Stimulated activated memory B cell treated with anti-CD40 and anti-IgM and Interleukin-4, amounts not matched to agents 10 μg/mL and 1 μg/mL and 100 μg/mL, for 72 hours (primary cell): ENCODE data around the gene TBX20.

Experiments used
- ATAC-seq: fragments of 150-1000 bp; cut with Tn5 transposase; 2 replicates; pipeline ENCODE4 v1.10.0; 2021
- H3K27ac Mint-ChIP-seq: one replicate; pipeline ENCODE4 v1.8.0; 2022; ENCODE audit warnings: mild to moderate bottlenecking, mixed read lengths
- H3K27me3 Mint-ChIP-seq: one replicate; pipeline ENCODE4 v1.8.0; 2022; ENCODE audit warnings: mixed read lengths
- H3K36me3 Mint-ChIP-seq: one replicate; pipeline ENCODE4 v1.8.0; 2022; ENCODE audit warnings: mixed read lengths
- H3K4me1 Mint-ChIP-seq: one replicate; pipeline ENCODE4 v1.8.0; 2022; ENCODE audit warnings: mixed read lengths
- H3K4me3 Mint-ChIP-seq: one replicate; pipeline ENCODE4 v1.8.0; 2022; ENCODE audit warnings: mild to moderate bottlenecking, moderate library complexity, mixed read lengths
- H3K9me3 Mint-ChIP-seq: one replicate; pipeline ENCODE4 v1.8.0; 2022; ENCODE audit warnings: mixed read lengths

The TBX20 gene

DNA sequence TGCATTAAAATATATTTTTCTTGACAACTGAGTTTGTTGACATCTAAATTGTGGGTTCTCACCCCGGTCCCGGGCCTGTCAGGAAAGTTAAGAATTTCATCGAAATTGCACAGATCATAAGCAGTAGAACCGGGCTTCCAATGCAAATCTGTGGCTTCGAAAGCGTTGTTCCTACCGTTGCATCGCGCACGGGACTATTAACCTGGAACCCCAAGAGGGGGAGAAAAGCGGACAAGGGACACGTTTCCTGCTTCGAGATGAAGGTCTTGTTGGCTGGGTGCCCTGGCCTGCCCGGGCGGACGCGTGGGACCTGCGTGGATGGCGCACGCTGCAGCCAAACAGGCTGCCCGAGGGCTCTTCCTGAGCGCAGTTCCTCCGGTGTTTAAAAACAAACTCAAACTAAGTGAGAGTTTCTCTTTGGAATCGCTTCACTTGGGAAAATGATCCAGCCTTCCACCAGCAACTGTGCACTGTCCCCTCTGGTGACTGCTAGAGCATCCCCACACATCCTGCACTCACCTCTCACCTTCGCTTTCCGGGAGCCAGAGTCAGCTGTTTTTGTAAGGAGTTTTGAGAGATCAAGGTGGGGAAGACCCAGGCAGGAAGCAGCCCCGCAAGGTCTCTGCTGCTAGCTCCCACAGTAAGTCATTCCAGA, 5.1 kb upstream of the TBX20 start:
- no peak for ATAC-seq
- Mint-ChIP-seq H3K4me3 (no peak overlapping the region), H3K9me3 (no peaks in the 10 kb centered on the region), H3K27ac (no peak overlapping the region), H3K4me1 (no peaks in the 10 kb centered on the region), H3K36me3 (no peaks in the 10 kb centered on the region), H3K27me3 (peaks cover 72% of the 10 kb centered on the region)

DNA sequence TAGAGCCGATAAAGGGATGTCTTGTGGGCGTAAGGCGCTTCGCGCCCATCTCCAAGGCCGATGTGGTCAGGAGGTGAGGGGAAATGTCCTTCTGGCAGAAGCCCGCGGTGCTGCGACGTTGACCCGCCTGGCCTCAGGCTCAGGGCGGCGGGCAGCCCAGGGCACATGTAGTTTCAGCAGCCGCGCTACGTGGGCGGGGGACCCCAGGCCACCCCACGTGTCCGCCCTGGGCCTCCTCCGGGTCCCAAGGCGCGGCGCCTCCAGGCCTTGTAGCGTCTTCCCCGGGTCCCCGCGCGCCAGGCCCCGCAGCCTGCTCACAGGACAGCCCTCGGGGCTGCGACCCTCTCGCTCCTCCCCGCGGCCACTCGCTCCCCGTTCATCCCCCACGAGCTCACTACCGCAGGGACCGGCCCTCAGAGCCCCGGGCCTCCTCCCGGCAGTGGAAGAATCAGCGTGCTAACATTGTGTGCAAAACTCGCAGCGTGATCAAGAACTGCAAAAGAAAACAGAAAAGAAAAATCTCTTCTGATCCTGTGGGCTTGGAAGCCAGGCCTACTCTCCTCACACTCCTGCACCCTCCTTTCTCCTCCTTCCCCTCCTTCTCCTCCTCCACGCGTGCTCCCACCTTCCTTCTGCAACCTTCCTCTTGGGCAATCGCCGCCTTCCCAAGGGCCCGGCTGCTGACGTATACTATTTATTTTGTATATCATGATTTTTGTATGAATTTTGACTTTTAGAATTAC, 4.4 kb upstream of the TBX20 start:
- H3K9me3 Mint-ChIP-seq, result no peaks in the 10 kb centered on the region
- no peak overlapping the region for H3K27ac Mint-ChIP-seq
- no peaks in the 10 kb centered on the region for H3K36me3 Mint-ChIP-seq
- ATAC-seq, result no peak
- H3K4me3 Mint-ChIP-seq, result no peak overlapping the region
- H3K4me1 Mint-ChIP-seq, result peaks cover 4% of the 10 kb centered on the region
- peaks cover 70% of the 10 kb centered on the region for H3K27me3 Mint-ChIP-seq

DNA sequence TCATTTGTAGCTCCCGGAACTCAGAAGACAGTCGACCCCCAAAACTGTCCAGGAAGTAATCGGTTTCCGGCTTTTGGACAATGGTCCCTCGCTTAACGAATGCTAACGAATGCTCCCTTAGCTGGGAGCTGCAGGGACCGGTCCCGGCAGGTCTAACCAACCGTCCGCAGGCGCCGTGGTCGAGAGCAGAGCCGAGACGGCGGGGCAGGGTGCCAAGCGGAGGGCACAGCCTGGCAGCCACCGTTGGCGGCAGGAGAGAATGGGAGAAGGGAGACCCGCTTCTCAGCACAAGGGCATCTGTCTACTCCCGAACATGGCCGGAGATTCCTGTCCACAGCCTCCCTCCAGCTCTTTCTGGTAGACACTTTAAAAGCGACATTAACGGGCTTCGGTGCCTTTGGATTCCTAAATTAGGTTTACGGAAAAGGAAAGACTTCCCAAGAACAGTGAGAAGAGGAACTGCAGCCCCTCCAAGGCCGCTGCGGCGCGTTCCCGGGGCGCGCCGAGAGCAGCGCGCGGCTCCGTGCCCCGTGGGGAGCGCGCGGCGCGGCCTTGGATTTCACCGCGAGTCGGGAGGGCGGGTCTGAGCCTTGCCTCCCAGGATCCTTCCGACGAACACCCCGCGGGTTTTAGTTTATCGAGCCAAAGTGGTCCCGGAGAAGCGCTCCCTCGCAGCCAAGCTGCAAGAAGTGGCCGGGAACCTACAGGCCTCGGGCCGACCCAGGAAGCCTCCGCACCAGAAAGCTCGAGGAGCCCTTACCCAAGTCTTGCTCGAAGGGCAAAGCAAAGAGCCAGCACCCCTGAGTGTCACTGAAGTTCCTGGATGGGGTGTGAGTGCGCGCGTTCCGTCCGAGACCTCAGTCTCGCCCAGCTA, 3.6 kb upstream of the TBX20 start:
- Mint-ChIP-seq H3K9me3 (no peaks in the 10 kb centered on the region), H3K27me3 (peaks cover 78% of the 10 kb centered on the region), H3K36me3 (no peaks in the 10 kb centered on the region), H3K4me1 (peaks cover 5% of the 10 kb centered on the region), H3K27ac (no peak overlapping the region), H3K4me3 (no peak overlapping the region)
- no peak for ATAC-seq

DNA sequence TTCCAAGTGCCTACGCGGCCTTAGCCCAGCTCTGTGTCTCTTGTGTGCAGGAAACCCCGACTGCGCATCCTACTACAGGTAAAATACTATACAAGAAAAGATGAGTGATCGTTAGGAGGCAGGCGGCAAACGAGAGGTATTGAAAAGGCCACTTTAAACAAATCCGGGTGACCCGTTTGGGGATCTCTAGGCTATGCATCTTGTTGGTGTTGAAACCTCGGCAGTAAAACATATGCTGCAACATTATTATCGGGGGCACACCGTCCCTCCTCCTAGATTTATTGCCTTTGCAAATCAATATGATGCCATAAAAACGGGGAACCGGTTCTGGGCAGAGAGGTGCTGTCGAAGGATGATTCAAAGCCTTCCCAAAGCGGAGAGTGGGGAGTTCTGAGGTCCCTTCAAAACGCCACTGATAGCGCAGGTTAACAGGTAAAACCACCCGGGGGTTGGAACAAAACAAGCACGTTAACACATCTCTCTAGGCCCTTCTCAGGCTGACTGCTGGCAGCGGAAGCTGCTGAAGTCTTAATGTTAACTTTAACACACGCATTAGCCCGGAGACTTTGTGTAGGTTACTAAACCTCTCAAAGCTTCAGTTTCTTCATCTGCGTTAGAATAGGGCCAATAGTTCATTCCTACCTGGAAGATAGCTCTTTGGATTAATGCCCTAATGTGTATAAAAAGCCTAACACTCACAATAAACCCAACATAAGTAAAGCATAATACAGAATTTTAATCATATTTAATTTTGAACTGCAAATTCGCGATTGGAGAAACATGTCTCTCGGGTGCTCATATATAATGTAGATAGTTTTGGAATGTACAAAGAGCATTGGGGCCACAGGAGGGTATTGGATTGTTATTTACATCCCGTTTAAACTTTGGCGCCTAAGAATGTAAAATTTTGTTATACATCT, 2.6 kb upstream of the TBX20 start:
- Mint-ChIP-seq H3K9me3 (no peaks in the 10 kb centered on the region), H3K36me3 (no peaks in the 10 kb centered on the region), H3K4me1 (peaks cover 5% of the 10 kb centered on the region), H3K4me3 (no peak overlapping the region), H3K27ac (no peak overlapping the region), H3K27me3 (peaks cover 86% of the 10 kb centered on the region)
- ATAC-seq, result no peak

DNA sequence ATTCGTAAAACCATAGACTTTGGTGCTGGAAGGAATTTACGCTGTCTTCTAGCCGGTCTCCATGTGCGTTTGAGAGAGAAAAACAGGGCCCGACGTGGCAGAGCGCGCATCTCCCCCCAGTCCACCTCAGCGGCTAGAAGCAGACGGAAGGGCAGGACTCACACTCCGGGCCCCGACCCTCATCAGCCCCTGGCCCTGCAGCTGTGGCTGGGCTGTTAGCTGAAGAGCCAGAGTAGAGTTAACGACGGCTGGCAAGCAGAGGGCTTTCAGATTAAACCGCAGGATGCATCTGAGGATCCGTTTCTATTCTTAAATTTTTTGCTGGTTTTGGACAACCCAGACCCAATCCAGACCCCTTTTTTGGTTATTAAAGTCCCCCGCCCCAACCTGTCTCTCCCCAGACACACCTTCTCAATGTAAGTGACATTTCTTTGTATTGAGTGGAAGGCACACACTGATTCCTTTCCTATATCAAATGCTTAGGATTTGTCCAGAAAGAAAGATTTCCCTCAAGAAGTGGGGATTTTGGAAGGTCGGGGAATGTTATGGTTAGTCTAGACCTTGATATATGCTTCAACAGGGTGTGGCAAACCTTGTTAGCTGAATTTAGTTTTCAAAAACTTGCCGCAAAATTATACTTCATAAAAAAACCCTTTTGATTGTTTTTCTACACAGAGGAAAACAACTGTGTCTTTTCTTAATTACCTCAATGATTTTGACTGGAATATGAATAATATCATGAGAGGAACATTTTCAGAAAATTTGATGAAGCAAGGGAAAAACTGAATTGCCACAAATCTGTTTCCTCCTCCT, 1.7 kb upstream of the TBX20 start:
- Mint-ChIP-seq H3K9me3 (no peaks in the 10 kb centered on the region), H3K27ac (no peak overlapping the region)
- no peak for ATAC-seq

DNA sequence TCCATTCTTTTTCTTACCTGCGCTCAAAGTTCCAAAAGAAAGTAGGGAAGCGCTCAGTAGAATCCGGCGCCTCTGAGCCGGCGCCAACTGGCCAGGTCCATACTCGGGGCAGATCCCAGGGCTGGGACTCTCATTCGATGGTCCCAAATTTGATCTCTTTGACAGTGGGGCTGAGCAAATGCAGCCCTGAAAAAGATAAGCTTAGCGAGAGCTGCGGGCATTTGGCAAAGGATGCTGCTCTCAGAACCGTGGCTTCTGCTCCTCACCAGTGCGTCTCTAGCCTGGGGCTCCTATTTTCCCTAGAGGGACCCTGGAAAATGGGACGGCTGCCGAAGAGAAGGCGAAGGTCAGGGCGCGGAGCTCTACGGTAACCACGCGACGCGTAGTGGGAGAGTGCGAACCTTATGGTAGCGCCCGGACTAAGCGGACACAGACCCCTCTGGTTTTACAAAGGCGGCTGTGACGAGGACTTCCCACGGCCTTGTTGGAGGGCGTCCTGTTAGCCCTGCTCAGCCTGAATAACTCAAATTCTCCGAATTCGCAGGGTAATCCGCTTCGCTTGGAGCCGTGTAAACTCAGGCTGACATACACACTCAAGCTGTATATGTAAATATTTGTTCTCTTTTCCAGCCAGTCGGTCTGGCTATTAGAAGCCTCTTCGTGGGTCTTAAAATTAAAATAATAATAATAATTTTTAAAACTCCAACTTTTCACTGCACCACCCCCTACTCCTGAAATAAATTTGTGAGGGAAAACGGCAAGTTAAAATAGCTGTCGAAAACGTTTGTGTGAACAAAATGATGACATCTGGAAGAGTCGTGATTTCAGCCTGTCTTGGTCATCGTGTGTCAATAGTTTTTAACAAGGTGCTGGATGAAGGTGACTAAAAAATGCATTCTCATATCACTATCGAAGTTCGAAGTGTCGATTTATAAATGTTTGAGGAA, 869 bp upstream of the TBX20 start:
- Mint-ChIP-seq H3K27ac (no peak overlapping the region), H3K4me1 (peaks cover 5% of the 10 kb centered on the region), H3K4me3 (no peak overlapping the region), H3K36me3 (no peaks in the 10 kb centered on the region), H3K27me3 (peaks cover 79% of the 10 kb centered on the region), H3K9me3 (no peaks in the 10 kb centered on the region)
- ATAC-seq, result no peak

More for the DNA sequence above, 1.7 kb upstream of the TBX20 start:
- Mint-ChIP-seq H3K4me3 (no peak overlapping the region), H3K4me1 (peaks cover 5% of the 10 kb centered on the region), H3K27me3 (peaks cover 81% of the 10 kb centered on the region), H3K36me3 (no peaks in the 10 kb centered on the region)

DNA sequence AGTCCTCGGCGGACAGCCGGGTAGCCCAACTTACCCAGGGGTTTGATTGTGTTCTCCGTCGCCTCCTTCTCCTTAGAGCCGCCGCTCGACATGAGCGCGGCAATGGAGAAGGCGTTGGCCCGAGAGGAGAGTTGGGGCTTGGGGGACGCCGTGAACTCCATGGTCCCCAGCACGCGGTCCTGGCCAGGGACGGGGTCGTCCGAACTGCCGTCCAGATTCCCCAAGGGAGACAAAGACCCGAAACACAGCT, 515 bp downstream of the TBX20 start:
- no peak for ATAC-seq
- no peak overlapping the region for H3K27ac Mint-ChIP-seq

DNA sequence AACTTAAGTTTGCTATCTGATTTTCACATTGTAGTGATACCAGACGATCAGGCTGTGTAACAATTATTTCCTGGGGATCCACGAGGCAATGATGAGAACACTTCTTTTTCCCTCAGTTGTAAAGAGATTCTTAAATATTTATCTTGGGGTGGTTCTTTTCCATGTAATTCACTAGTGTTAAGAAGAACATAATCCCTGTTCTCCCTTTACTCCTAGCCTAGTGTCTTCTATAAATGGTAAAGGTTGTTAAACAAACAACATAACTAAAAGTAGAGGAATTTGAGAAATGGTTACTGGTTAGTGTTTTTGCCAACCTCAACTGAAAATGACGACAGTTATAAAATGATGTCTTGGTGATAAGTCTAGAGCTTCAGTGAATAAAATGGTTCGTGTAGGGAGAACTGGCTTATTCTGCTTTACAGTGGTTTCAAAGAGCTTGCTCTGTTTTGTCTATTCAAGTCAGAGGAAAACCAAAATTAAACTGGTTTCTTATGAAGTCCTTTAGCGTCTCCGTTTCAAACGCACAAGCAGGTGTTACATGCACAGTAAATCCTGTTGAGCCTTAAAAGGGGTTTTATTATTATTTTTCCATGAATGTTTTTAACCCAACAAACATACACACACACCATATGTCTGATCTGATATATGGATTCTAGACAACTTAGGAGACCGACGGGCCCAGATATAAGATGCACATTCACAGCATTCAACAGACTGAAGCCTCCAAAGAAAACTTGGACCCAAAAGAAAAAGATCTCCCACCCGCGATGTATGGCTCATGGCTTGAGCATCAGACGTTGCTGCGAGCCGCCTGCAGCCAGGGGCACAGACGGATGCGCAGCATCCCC, 1.1 kb downstream of the TBX20 start:
- ATAC-seq, result no peak
- no peaks in the 10 kb centered on the region for H3K9me3 Mint-ChIP-seq
- no peaks in the 10 kb centered on the region for H3K36me3 Mint-ChIP-seq
- peaks cover 5% of the 10 kb centered on the region for H3K4me1 Mint-ChIP-seq
- peak overlapping the region; percentile 61 for H3K4me3 Mint-ChIP-seq
- peaks cover 77% of the 10 kb centered on the region for H3K27me3 Mint-ChIP-seq
- H3K27ac Mint-ChIP-seq, result no peak overlapping the region

More for the DNA sequence above, 515 bp downstream of the TBX20 start:
- H3K9me3 Mint-ChIP-seq, result no peaks in the 10 kb centered on the region
- peaks cover 5% of the 10 kb centered on the region for H3K4me1 Mint-ChIP-seq
- H3K4me3 Mint-ChIP-seq, result peak overlapping the region; percentile 61
- H3K36me3 Mint-ChIP-seq, result no peaks in the 10 kb centered on the region
- H3K27me3 Mint-ChIP-seq, result peaks cover 79% of the 10 kb centered on the region

DNA sequence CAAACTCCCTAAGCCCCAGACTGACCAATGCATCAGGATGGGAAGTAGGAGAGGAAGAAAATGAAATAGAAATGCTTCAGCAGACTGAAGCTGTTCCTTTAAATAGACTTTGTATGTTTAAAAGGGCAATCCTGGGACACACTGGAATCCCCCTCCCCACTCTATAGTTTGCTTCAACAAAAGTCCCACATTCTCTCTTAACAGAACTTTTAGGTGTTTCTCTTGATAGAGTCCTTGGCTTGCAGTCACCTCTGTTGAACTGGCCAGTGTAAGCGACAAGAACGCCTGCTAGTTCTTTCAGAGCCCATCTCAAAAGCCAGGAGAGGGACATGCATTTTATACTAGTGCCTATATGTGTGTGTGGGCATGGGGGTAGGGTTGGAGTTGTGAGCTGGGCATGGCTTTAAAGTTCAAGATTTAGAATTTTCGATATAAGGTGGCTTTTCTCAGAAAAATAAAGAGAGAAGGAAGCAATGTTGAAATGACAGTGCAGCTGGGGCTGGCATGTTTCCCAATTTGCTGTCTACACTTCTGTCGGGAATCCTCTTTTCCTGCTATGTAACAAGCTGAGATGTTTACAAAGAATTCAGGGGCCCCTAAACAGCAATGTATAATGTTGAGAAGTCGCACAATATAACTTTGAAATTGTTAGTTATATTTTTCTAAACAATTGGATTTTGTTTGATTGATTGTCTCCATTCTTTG, 2.1 kb downstream of the TBX20 start:
- Mint-ChIP-seq H3K27ac (no peak overlapping the region), H3K4me1 (peaks cover 5% of the 10 kb centered on the region), H3K27me3 (peaks cover 75% of the 10 kb centered on the region), H3K36me3 (no peaks in the 10 kb centered on the region), H3K9me3 (no peaks in the 10 kb centered on the region), H3K4me3 (no peak overlapping the region)
- ATAC-seq, result no peak

DNA sequence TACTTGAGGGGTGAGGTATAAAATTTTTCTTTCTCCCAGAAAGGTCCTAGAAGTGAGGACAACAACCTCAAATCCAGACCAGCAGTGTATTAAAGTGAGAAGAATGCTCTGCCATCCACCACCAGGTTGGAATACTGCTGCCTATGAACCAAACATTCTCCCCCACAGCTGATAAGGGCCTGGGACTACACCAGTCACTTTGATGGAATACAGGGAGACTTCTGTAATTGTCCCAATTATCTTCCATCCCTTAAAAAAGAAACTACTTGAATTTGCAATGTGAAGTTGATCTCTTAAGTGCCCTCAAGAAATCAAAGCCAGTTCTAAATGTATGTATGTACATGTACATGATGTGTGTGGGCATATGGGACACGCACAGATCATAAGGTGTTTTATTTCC, 3.0 kb downstream of the TBX20 start:
- H3K4me3 Mint-ChIP-seq, result no peak overlapping the region
- H3K9me3 Mint-ChIP-seq, result no peaks in the 10 kb centered on the region
- H3K27ac Mint-ChIP-seq, result no peak overlapping the region
- H3K27me3 Mint-ChIP-seq, result peaks cover 69% of the 10 kb centered on the region
- no peak for ATAC-seq
- no peaks in the 10 kb centered on the region for H3K36me3 Mint-ChIP-seq
- peaks cover 5% of the 10 kb centered on the region for H3K4me1 Mint-ChIP-seq

DNA sequence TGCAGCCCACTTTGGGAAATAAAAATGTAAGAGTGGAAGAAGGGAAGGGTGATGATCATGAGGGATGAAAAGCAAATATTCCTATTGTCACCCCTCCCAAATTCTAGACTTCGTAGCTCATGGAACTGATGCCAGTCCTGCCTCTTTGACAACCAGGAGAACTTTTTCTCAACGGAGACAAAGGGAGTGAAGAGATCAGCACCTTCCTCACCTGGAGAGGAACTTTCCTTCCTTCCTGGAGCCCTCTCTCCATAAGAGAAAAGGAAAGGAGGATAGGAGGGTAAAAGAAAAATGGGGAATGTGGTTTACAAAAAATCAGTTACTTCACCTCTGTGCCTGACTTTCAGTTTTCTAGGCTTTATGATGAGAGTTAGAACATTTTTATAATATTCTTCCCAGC, 3.4 kb downstream of the TBX20 start:
- H3K27ac Mint-ChIP-seq, result no peak overlapping the region
- no peak overlapping the region for H3K4me3 Mint-ChIP-seq
- no peak for ATAC-seq
- H3K4me1 Mint-ChIP-seq, result peaks cover 5% of the 10 kb centered on the region
- no peaks in the 10 kb centered on the region for H3K9me3 Mint-ChIP-seq
- H3K36me3 Mint-ChIP-seq, result no peaks in the 10 kb centered on the region
- peaks cover 64% of the 10 kb centered on the region for H3K27me3 Mint-ChIP-seq

DNA sequence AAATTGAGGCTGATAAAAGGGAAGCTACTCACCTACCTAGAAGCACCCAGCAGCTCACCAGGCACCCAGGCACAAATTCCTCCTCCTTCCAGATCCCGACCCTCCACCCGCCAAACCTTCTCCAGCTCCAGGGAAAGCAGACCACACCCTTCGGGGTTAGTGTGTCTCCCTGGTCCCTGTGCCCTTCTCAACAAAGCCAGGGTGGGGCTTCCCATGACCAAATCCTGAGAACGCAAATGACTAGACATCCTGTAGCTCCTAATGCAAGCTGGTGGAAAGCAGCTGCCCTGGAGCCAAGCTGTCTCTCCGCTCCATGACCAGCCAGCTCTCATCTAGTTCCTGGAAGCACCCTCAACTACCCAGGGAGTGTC, 4.4 kb downstream of the TBX20 start:
- peaks cover 60% of the 10 kb centered on the region for H3K27me3 Mint-ChIP-seq
- H3K36me3 Mint-ChIP-seq, result no peaks in the 10 kb centered on the region
- no peak overlapping the region for H3K27ac Mint-ChIP-seq
- no peak for ATAC-seq
- H3K4me1 Mint-ChIP-seq, result peaks cover 5% of the 10 kb centered on the region
- no peak overlapping the region for H3K4me3 Mint-ChIP-seq
- no peaks in the 10 kb centered on the region for H3K9me3 Mint-ChIP-seq
